Naive thymus-derived CD4-positive, alpha-beta T cell (primary cell): ENCODE data around the gene COL27A1. TPM values are rescaled to one million over a fixed set of nuclear protein-coding genes. Genes with fewer than 3 reads are reported as not detected.

ENCODE experiments used
- ATAC-seq: fragments of 150-1000 bp; cut with Tn5 transposase; 2 replicates; pipeline ENCODE4 v1.10.0; 2021; ENCODE audit warnings: mild to moderate bottlenecking, moderate library complexity
- CTCF ChIA-PET: fragments of 350-600 bp; sonication (Branson Sonifier 250); formaldehyde crosslinking; loops from one replicate; lab custom pipeline; 2021; ENCODE audit warnings: antibody characterized with exemption; lab: Charles Lee
- POLR2A ChIA-PET: fragments of 350-600 bp; sonication (Branson Sonifier 250); formaldehyde crosslinking; loops from one replicate; lab custom pipeline; 2021; ENCODE audit warnings: antibody characterized with exemption, inconsistent platforms; lab: Charles Lee
- DNase-seq, 9 donors: peaks; one replicate each; pipeline versions ENCODE4 v3.0.0 to v3.0.0-alpha.2; 2020 to 2022; ENCODE audit warnings: mixed read lengths in 1 of 9
- H3K27ac ChIP-seq: one replicate; pipeline ENCODE4 v1.7.0; 2013; ENCODE audit warnings: mild to moderate bottlenecking, low read depth, low read length, moderate library complexity
- H3K27me3 ChIP-seq, 2 donors: one replicate each; pipeline ENCODE4 v1.7.0; 2013; ENCODE audit warnings: low read length in 2 of 2, mild to moderate bottlenecking in 2 of 2, moderate library complexity in 2 of 2; ENCODE audit not compliant: control insufficient read depth in 2 of 2, insufficient read depth in 2 of 2
- H3K36me3 ChIP-seq, 3 experiments: 1 replicate in 2 of 3; 2 replicates in 1 of 3; pipeline ENCODE4 v1.7.0; 2013; ENCODE audit warnings: low read length in 3 of 3, mild to moderate bottlenecking in 3 of 3, moderate library complexity in 1 of 3; ENCODE audit not compliant: insufficient read depth in 3 of 3, control insufficient read depth in 2 of 3
- H3K4me1 ChIP-seq, 2 donors: one replicate each; pipeline ENCODE4 v1.7.0; 2013; ENCODE audit warnings: low read length in 2 of 2, mild to moderate bottlenecking in 2 of 2, moderate library complexity in 1 of 2; ENCODE audit not compliant: control insufficient read depth in 2 of 2, insufficient read depth in 2 of 2
- H3K4me3 ChIP-seq: 2 replicates; pipeline ENCODE4 v1.7.0; 2013; ENCODE audit warnings: mild to moderate bottlenecking, low read length
- H3K9me3 ChIP-seq, 3 experiments: 1 replicate in 2 of 3; 2 replicates in 1 of 3; pipeline ENCODE4 v1.7.0; 2013; ENCODE audit warnings: low read length in 3 of 3; ENCODE audit not compliant: control insufficient read depth in 2 of 3
- H3K27ac Mint-ChIP-seq, 9 donors: one replicate each; pipeline ENCODE4 v1.8.0; 2020 to 2022; ENCODE audit warnings: mixed read lengths in 9 of 9, mild to moderate bottlenecking in 8 of 9, moderate library complexity in 5 of 9, inconsistent platforms in 2 of 9
- H3K27me3 Mint-ChIP-seq, 5 donors: one replicate each; pipeline ENCODE4 v1.8.0; 2021 to 2022; ENCODE audit warnings: mixed read lengths in 5 of 5, mild to moderate bottlenecking in 1 of 5
- H3K36me3 Mint-ChIP-seq, 5 donors: one replicate each; pipeline ENCODE4 v1.8.0; 2020 to 2022; ENCODE audit warnings: mixed read lengths in 5 of 5, mild to moderate bottlenecking in 3 of 5, inconsistent platforms in 1 of 5
- H3K4me1 Mint-ChIP-seq, 7 donors: one replicate each; pipeline ENCODE4 v1.8.0; 2020 to 2022; ENCODE audit warnings: mixed read lengths in 7 of 7, mild to moderate bottlenecking in 3 of 7, inconsistent platforms in 1 of 7
- H3K4me3 Mint-ChIP-seq, 10 donors: one replicate each; pipeline ENCODE4 v1.8.0; 2020 to 2022; ENCODE audit warnings: mild to moderate bottlenecking in 10 of 10, mixed read lengths in 10 of 10, moderate library complexity in 6 of 10, inconsistent platforms in 2 of 10
- H3K9me3 Mint-ChIP-seq, 11 donors: one replicate each; pipeline ENCODE4 v1.8.0; 2020 to 2022; ENCODE audit warnings: mixed read lengths in 11 of 11, mild to moderate bottlenecking in 4 of 11, inconsistent platforms in 1 of 11, moderate library complexity in 1 of 11
- intact Hi-C, 2 donors: fragments of 100-400 bp; cut with micrococcal nuclease; formaldehyde crosslinking; loops; one replicate each; pipeline ENCODE4 v1.15.1; 2023
- polyA plus RNA-seq, 2 donors: library from polyadenylated mRNA; unstranded; fragments of 300-500 nt; fragmentation: Illumina TruSeq; gene quantifications; one replicate each; pipeline ENCODE4 v1.2.3, GENCODE V29; 2021
- total RNA-seq, 6 experiments: library from RNA in 5 of 6; stranded (reverse) in 5 of 6; gene quantifications; 1 replicate in 5 of 6; 2 replicates in 1 of 6; pipeline ENCODE4 v1.2.3 and lab custom pipeline; 2021 to 2026

Gene COL27A1
- total and polyA plus RNA-seq, 7 experiments from 2014 or later: 1.2 to 2.4 (median 1.9) TPM; not detected in 2

- no peak for ATAC-seq
- ChIA-PET POLR2A (no interaction called here), CTCF (no interaction called here)
- no peak overlapping the region for H3K27ac ChIP-seq
- no peaks in the 10 kb centered on the region for H3K9me3 Mint-ChIP-seq
- H3K4me3 Mint-ChIP-seq: no peak overlapping the region
- H3K36me3 ChIP-seq: no peaks in the 10 kb centered on the region
- no peaks in the 10 kb centered on the region for H3K36me3 Mint-ChIP-seq
- H3K27me3 Mint-ChIP-seq: no peaks in the 10 kb centered on the region
- no peaks in the 10 kb centered on the region for H3K4me1 ChIP-seq
- no peak for DNase-seq
- intact Hi-C loops: no loop called here
- H3K27ac Mint-ChIP-seq: no peak overlapping the region
- H3K27me3 ChIP-seq: no peaks in the 10 kb centered on the region
- peaks cover 0 to under 1% (median 0%) of the 10 kb centered on the region in 7 donors for H3K4me1 Mint-ChIP-seq
- H3K4me3 ChIP-seq: no peak overlapping the region
- no peaks in the 10 kb centered on the region for H3K9me3 ChIP-seq
These were observed 54.8 kb downstream of the COL27A1 start for GRCh38 chr9:114210136-114210535.

- no peak overlapping the region for H3K27ac Mint-ChIP-seq
- H3K9me3 Mint-ChIP-seq: no peaks in the 10 kb centered on the region
- no peak for DNase-seq
- no peaks in the 10 kb centered on the region for H3K36me3 Mint-ChIP-seq
- no peak overlapping the region for H3K4me3 Mint-ChIP-seq
- ChIA-PET POLR2A (no interaction called here), CTCF (no interaction called here)
- H3K36me3 ChIP-seq: no peaks in the 10 kb centered on the region
- no peaks in the 10 kb centered on the region for H3K4me1 Mint-ChIP-seq
- H3K27ac ChIP-seq: no peak overlapping the region
- no peaks in the 10 kb centered on the region for H3K4me1 ChIP-seq
- no peaks in the 10 kb centered on the region for H3K27me3 Mint-ChIP-seq
- intact Hi-C loops: no loop called here
- H3K27me3 ChIP-seq: no peaks in the 10 kb centered on the region
- H3K4me3 ChIP-seq: no peak overlapping the region
- ATAC-seq: no peak
- no peaks in the 10 kb centered on the region for H3K9me3 ChIP-seq
These were observed 55.4 kb downstream of the COL27A1 start for GRCh38 chr9:114210691-114211276.

- POLR2A ChIA-PET: no interaction called here
- H3K27ac Mint-ChIP-seq: no peak overlapping the region
- no peaks in the 10 kb centered on the region for H3K27me3 Mint-ChIP-seq
- intact Hi-C loops: no loop called here
- Histone ChIP-seq H3K4me1 (no peaks in the 10 kb centered on the region), H3K9me3 (no peaks in the 10 kb centered on the region), H3K4me3 (no peak overlapping the region), H3K27ac (no peak overlapping the region), H3K36me3 (no peaks in the 10 kb centered on the region), H3K27me3 (no peaks in the 10 kb centered on the region)
- CTCF ChIA-PET: no interaction called here
- H3K9me3 Mint-ChIP-seq: no peaks in the 10 kb centered on the region
- ATAC-seq (no peak), DNase-seq (no peak)
- no peak overlapping the region for H3K4me3 Mint-ChIP-seq
- no peaks in the 10 kb centered on the region for H3K4me1 Mint-ChIP-seq
- no peaks in the 10 kb centered on the region for H3K36me3 Mint-ChIP-seq
These were observed 57.5 kb downstream of the COL27A1 start for GRCh38 chr9:114212826-114213225.

- H3K4me3 ChIP-seq: no peak overlapping the region
- no peaks in the 10 kb centered on the region for H3K4me1 ChIP-seq
- H3K27ac ChIP-seq: no peak overlapping the region
- H3K9me3 ChIP-seq: no peaks in the 10 kb centered on the region
- Mint-ChIP-seq H3K9me3 (no peaks in the 10 kb centered on the region), H3K27ac (no peak overlapping the region), H3K36me3 (no peaks in the 10 kb centered on the region), H3K4me3 (no peak overlapping the region), H3K4me1 (no peaks in the 10 kb centered on the region), H3K27me3 (no peaks in the 10 kb centered on the region)
- H3K27me3 ChIP-seq: no peaks in the 10 kb centered on the region
- intact Hi-C loops: no loop called here
- no peak for DNase-seq
- POLR2A ChIA-PET: no interaction called here
- CTCF ChIA-PET: no interaction called here
- no peak for ATAC-seq
- no peaks in the 10 kb centered on the region for H3K36me3 ChIP-seq
These were observed 58.2 kb downstream of the COL27A1 start for GRCh38 chr9:114213566-114213965.

GRCh38 chr9:114214181-114214580 lies 58.8 kb downstream of the COL27A1 start:
- Mint-ChIP-seq H3K27ac (no peak overlapping the region), H3K4me1 (no peaks in the 10 kb centered on the region), H3K9me3 (no peaks in the 10 kb centered on the region), H3K27me3 (no peaks in the 10 kb centered on the region), H3K4me3 (no peak overlapping the region), H3K36me3 (no peaks in the 10 kb centered on the region)
- ATAC-seq (no peak), DNase-seq (no peak)
- Histone ChIP-seq H3K4me1 (no peaks in the 10 kb centered on the region), H3K9me3 (no peaks in the 10 kb centered on the region), H3K36me3 (no peaks in the 10 kb centered on the region), H3K4me3 (no peak overlapping the region), H3K27ac (no peak overlapping the region), H3K27me3 (no peaks in the 10 kb centered on the region)
- intact Hi-C loops: no loop called here
- CTCF ChIA-PET: no interaction called here
- POLR2A ChIA-PET: interaction anchor here (0.6 kb wide), 1 partner anchor 927 kb away, joined by 3 read pairs; no protein-coding TSS in a partner anchor

GRCh38 chr9:114214686-114215414 lies 59.5 kb downstream of the COL27A1 start:
- H3K4me1 ChIP-seq: no peaks in the 10 kb centered on the region
- no peak for ATAC-seq
- Mint-ChIP-seq H3K4me1 (no peaks in the 10 kb centered on the region), H3K4me3 (no peak overlapping the region), H3K9me3 (no peaks in the 10 kb centered on the region), H3K27ac (peak overlapping the region in 1 of 9 donors; percentile 26), H3K27me3 (no peaks in the 10 kb centered on the region), H3K36me3 (no peaks in the 10 kb centered on the region)
- CTCF ChIA-PET: no interaction called here
- intact Hi-C loops: no loop called here
- H3K36me3 ChIP-seq: no peaks in the 10 kb centered on the region
- H3K27me3 ChIP-seq: no peaks in the 10 kb centered on the region
- H3K9me3 ChIP-seq: no peaks in the 10 kb centered on the region
- H3K27ac ChIP-seq: no peak overlapping the region
- H3K4me3 ChIP-seq: no peak overlapping the region
- POLR2A ChIA-PET: no interaction called here
- DNase-seq: no peak

GRCh38 chr9:114216081-114216480 lies 60.7 kb downstream of the COL27A1 start:
- no peaks in the 10 kb centered on the region for H3K4me1 ChIP-seq
- peak overlapping the region in 1 of 9 donors; percentile 47 for H3K27ac Mint-ChIP-seq
- H3K36me3 ChIP-seq: no peaks in the 10 kb centered on the region
- H3K27ac ChIP-seq: no peak overlapping the region
- ATAC-seq (no peak), DNase-seq (no peak)
- H3K9me3 ChIP-seq: no peaks in the 10 kb centered on the region
- intact Hi-C loops: no loop called here
- ChIA-PET POLR2A (no interaction called here), CTCF (no interaction called here)
- no peak overlapping the region for H3K4me3 ChIP-seq
- no peak overlapping the region for H3K4me3 Mint-ChIP-seq
- no peaks in the 10 kb centered on the region for H3K4me1 Mint-ChIP-seq
- peaks cover 0 to 2% (median 0%) of the 10 kb centered on the region in 5 donors for H3K27me3 Mint-ChIP-seq
- no peaks in the 10 kb centered on the region for H3K27me3 ChIP-seq
- no peaks in the 10 kb centered on the region for H3K9me3 Mint-ChIP-seq
- no peaks in the 10 kb centered on the region for H3K36me3 Mint-ChIP-seq
